WI38 (cell line): ENCODE results near the gene MGAT4A.

Experiments used
- H3K4me3 ChIP-seq: 2 replicates; pipeline ENCODE4 v1.5.1; 2011; ENCODE audit warnings: low read depth, mild to moderate bottlenecking, control low read depth, low read length
- TF ChIP-seq, protein P1 (sequence below): IDR thresholded peaks from 2 replicates; pipeline ENCODE4 v1.5.1; 2012; ENCODE audit warnings: low read depth, mild to moderate bottlenecking, control low read depth, low read length

Gene MGAT4A

DNA sequence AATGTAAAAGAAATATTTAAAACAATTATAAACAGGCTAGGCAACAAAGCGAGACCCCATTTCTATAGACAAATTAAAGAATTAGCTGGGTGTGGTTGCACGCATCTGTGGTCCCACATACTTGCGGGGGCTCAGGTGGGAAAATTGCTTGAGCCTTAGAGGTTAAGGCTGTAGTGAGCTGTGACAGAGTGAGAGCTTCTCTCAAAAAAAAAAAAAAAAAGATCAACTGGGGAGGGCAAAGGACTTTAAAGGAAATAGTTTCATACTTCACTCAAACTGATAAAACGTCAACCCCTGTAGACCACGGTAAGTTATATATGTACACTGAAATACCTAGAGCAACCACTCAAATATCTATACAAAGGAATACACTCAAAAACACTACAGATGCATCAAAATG lies 37.5 kb downstream of the MGAT4A start:
- TF ChIP-seq, protein P1, sequence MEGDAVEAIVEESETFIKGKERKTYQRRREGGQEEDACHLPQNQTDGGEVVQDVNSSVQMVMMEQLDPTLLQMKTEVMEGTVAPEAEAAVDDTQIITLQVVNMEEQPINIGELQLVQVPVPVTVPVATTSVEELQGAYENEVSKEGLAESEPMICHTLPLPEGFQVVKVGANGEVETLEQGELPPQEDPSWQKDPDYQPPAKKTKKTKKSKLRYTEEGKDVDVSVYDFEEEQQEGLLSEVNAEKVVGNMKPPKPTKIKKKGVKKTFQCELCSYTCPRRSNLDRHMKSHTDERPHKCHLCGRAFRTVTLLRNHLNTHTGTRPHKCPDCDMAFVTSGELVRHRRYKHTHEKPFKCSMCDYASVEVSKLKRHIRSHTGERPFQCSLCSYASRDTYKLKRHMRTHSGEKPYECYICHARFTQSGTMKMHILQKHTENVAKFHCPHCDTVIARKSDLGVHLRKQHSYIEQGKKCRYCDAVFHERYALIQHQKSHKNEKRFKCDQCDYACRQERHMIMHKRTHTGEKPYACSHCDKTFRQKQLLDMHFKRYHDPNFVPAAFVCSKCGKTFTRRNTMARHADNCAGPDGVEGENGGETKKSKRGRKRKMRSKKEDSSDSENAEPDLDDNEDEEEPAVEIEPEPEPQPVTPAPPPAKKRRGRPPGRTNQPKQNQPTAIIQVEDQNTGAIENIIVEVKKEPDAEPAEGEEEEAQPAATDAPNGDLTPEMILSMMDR, result no peak

DNA sequence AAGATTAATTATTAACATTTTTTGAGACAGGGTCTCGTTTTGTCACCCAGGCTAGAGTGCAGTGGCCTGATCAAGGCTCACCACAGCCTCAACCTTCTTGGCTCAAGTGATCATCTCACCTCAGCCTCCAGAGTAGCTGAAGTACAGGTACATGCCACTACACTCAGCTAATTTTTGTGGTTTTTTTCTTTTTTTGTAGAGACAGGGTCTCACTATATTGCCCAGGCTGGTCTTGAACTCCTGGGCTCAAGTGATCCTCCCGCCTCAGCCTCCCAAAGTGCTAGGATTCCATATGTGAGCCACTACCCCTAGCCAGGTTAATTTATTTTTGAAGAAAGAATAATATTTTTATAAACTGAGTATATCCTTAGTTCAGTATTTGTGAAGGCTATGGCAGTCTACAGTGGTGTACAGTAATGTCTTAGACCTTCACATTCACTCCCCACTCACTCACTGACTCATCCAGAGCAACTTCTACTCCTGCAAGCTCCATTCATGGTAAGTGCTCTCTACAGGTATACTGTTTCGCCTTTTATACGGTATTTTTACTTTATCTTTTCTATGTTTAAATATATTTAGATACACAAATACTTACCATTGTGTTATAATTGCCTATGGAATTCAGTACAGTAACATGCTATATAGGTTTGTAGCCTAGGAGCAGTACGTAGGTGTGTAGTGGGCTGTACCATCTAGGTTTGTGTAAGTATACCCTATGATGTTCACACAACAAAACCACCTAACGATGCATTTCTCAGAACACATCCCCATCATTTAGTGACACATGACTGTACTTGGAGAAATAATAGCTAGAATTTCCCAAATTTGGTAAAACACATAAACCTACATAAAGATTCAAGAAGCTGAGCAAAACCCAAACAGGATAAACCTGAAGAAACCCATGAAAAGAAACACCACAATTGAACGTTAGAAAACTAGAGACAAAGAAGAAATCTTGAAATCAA lies 38.6 kb downstream of the MGAT4A start:
- TF ChIP-seq, protein P1, result no peak

More for the DNA sequence above, 37.5 kb downstream of the MGAT4A start:
- H3K4me3 ChIP-seq, result no peak overlapping the region

DNA sequence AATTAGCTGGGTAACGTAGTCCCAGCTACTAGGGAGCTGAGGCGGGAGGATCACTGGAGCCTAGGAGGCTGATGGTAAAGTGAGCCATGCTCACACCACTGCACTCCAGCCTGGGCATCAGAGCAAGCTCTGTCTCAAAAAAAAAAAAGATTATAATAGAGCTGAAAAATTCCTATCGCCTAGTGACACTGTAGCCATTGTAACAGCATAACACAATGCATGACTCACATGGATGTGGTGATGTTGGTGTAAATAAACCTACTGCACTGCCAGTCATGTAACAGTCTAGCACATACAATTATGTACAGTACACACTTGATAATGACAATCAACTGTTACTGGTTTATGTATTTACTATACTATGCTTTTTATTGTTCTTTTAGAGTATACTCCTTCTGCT lies 39.6 kb downstream of the MGAT4A start:
- TF ChIP-seq, protein P1, result no peak

More for the DNA sequence above, 38.6 kb downstream of the MGAT4A start:
- H3K4me3 ChIP-seq, result no peak overlapping the region

DNA sequence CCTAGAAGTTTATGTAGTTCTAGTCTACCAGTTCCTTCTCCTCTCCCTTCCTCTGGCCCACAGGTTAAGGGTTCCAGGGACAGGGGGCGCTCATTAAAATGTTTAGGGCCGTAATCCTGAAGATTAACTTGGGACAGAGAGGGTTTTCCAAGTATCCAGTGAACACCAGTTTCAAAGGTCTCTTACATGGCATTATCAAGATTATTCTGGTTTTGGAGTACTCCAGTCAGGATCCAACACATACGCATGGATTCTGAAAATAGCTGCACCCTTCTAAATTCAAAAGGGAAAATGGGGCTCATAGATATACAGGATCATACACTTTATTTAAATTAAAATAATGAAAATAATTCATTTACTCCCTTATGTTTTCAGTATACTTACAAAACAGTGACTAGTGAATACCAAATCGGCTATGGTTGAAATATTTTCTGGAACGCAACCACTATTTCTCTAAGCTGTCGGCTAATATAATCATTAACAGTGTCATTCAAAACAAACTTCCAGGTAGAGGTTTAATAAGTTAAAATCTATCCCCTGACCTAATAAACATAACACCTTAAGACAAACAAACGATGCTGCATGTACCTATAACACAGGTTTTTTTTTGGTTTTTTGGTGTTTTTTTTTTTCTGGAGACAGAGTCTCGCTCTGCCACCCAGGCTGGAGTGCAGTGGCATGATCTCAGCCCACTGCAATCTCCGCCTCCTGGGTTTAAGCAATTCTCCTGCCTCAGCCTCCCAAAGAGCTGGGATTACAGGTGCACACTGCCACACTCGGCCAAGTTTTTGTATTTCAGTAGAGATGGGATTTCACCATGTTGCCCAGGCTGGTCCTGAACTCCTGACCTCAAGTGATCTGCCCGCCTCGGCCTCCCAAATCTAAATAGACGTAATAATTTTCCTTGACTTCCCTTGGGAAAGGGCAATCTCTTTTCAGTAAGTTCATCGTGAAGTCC lies 44.7 kb downstream of the MGAT4A start:
- TF ChIP-seq, protein P1, result no peak

More for the DNA sequence above, 39.6 kb downstream of the MGAT4A start:
- H3K4me3 ChIP-seq, result no peak overlapping the region

DNA sequence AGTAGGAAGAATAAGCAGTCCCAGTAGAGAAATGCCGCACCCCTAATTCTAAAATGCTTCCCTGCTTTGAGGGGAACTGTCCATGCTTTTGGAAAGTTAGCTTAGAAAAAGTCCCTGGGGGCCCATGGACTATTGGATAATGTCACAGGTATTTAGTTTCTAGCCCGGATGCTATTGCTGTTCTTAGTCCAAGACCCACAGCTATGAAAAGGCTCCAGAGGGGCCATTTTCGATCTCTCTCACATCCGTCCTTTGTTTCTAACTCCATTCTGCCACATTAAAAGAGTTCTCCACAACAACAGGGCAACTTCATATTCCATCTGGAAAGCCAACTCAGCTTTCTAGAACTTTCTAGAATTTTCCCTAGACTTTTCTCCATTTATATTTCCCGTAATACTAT lies 47.2 kb downstream of the MGAT4A start:
- no peak overlapping the region for H3K4me3 ChIP-seq
- TF ChIP-seq, protein P1, result no peak

More for the DNA sequence above, 44.7 kb downstream of the MGAT4A start:
- H3K4me3 ChIP-seq, result no peak overlapping the region

DNA sequence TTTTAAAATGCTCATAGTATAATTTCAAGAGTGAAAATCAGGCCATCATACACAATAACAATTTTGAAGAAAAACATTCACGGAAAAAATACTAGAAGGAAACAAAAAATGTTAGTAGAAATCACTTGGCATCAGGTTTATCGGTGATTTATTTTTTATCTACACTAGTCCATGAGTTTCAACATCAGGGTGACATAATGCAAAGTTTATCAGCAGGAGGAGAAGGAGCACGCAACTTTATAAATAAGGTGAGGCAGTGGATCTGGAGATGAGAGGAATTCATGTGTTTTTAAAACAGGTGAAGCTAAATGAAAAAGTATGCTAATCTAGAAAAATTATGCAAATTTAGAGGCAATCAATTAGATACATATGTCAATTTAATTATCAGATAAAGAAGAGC lies 54.2 kb downstream of the MGAT4A start:
- TF ChIP-seq, protein P1, result no peak
- H3K4me3 ChIP-seq, result no peak overlapping the region
